IPS-15b (cell line): ENCODE results near the gene SEMA3C.

Experiments
- H3K27me3 ChIP-seq: one replicate; pipeline ENCODE4 v1.6.1; 2013; ENCODE audit warnings: low read length; ENCODE audit not compliant: control insufficient read depth, insufficient read depth
- H3K36me3 ChIP-seq: one replicate; pipeline ENCODE4 v1.6.1; 2013; ENCODE audit warnings: low read length; ENCODE audit not compliant: control insufficient read depth, insufficient read depth
- H3K4me1 ChIP-seq: one replicate; pipeline ENCODE4 v1.6.1; 2013; ENCODE audit warnings: mild to moderate bottlenecking, low read length; ENCODE audit not compliant: control insufficient read depth, insufficient read depth
- H3K4me3 ChIP-seq: one replicate; pipeline ENCODE4 v1.5.1; 2013; ENCODE audit warnings: low read depth, low read length
- H3K9ac ChIP-seq: one replicate; pipeline ENCODE4 v1.6.1; 2013; ENCODE audit warnings: low read depth, mild to moderate bottlenecking, low read length
- H3K9me3 ChIP-seq: one replicate; pipeline ENCODE4 v1.6.1; 2013; ENCODE audit warnings: mild to moderate bottlenecking, low read length; ENCODE audit not compliant: control insufficient read depth, insufficient read depth

Gene SEMA3C

GRCh38 chr7:80923211-80923612, 4.4 kb upstream of the SEMA3C start:
- no peak overlapping the region for H3K4me3 ChIP-seq
- H3K4me1 ChIP-seq = no peaks in the 10 kb centered on the region
- H3K9ac ChIP-seq = no peak overlapping the region
- peaks cover 5% of the 10 kb centered on the region for H3K27me3 ChIP-seq
- H3K9me3 ChIP-seq = no peaks in the 10 kb centered on the region
- no peaks in the 10 kb centered on the region for H3K36me3 ChIP-seq

- no peaks in the 10 kb centered on the region for H3K36me3 ChIP-seq
- H3K4me3 ChIP-seq = no peak overlapping the region
- no peak overlapping the region for H3K9ac ChIP-seq
- peaks cover 11% of the 10 kb centered on the region for H3K27me3 ChIP-seq
- peaks cover 4% of the 10 kb centered on the region for H3K4me1 ChIP-seq
- no peaks in the 10 kb centered on the region for H3K9me3 ChIP-seq
Observed at GRCh38 chr7:80922253-80923049, 3.6 kb upstream of the SEMA3C start.

- Histone ChIP-seq H3K9me3 (no peaks in the 10 kb centered on the region), H3K4me3 (no peak overlapping the region), H3K9ac (no peak overlapping the region), H3K27me3 (peaks cover 17% of the 10 kb centered on the region), H3K4me1 (peaks cover 4% of the 10 kb centered on the region), H3K36me3 (no peaks in the 10 kb centered on the region)
Observed at GRCh38 chr7:80921130-80921529, 2.3 kb upstream of the SEMA3C start.

DNA sequence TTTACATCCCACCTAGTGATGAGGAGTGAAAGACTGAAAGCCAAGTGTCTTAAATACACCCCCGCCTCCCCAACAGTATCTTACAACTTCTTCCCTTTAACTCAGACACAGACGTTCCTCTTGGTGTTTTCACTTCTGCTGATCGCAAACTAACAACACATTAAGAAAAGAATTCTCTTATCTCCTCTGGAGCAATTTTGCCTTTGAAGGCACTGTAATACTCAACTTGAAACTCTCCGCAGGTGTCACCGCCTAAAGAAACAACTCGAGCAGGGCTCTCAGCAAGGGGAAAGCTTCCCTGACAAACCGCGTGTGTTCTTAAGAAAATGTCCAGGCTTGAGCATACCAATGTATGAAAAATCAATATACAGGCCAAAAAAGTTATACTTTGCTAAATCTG, 452 bp downstream of the SEMA3C start:
- peak overlapping the region; percentile 43 for H3K4me3 ChIP-seq

GRCh38 chr7:80916770-80917741, 1.8 kb downstream of the SEMA3C start:
- Histone ChIP-seq H3K36me3 (no peaks in the 10 kb centered on the region), H3K9me3 (no peaks in the 10 kb centered on the region), H3K4me1 (peaks cover 4% of the 10 kb centered on the region), H3K27me3 (peaks cover 17% of the 10 kb centered on the region), H3K4me3 (no peak overlapping the region), H3K9ac (no peak overlapping the region)

More for the DNA sequence above, 452 bp downstream of the SEMA3C start:
- H3K9ac ChIP-seq = no peak overlapping the region
- H3K27me3 ChIP-seq = peaks cover 17% of the 10 kb centered on the region
- peaks cover 4% of the 10 kb centered on the region for H3K4me1 ChIP-seq
- H3K9me3 ChIP-seq = no peaks in the 10 kb centered on the region
- no peaks in the 10 kb centered on the region for H3K36me3 ChIP-seq

DNA sequence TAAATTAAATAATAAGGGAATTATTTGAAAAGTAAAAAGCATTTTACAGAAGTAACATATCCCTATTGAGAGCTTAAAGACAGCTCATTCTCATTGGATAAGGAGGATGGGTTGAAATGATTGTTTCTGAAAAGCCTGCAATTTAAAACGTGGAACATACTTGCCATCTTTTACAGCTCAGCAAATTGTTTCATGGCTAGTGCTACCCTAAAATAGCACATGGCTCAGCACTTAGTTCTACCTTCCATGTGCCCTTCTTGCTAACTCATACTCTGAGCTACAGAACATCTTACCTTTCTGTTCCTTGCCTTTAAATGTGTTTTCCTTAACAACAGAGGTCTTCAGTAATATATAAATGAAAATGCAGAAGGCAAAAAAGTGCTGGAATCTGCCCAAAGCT, 8.6 kb downstream of the SEMA3C start:
- Histone ChIP-seq H3K9ac (no peak overlapping the region), H3K9me3 (no peaks in the 10 kb centered on the region), H3K4me3 (no peak overlapping the region), H3K36me3 (no peaks in the 10 kb centered on the region), H3K4me1 (no peaks in the 10 kb centered on the region), H3K27me3 (no peaks in the 10 kb centered on the region)

DNA sequence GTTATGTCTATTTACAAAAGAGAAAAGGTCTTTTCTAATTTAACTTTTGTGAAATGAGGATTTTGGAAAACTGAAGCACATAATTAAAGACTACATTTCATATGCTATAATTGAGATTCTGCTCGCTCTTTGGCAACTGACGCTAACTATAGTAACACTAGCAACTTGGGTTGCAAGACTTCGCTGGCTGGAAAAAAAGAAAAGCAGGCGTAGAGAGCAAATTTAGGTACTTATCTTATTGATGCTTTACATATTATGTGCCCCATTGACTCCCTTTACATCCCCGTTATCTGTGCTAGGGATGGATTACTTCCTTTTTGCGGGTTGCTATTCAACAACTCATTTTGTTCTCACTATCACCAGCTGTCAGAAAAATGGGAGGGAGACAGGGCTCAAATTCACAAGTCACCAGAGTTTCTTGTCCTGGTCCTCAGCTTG, 10.5 kb downstream of the SEMA3C start:
- Histone ChIP-seq H3K36me3 (no peaks in the 10 kb centered on the region), H3K9me3 (no peaks in the 10 kb centered on the region), H3K27me3 (no peaks in the 10 kb centered on the region), H3K9ac (no peak overlapping the region), H3K4me3 (no peak overlapping the region), H3K4me1 (peaks cover 3% of the 10 kb centered on the region)

- Histone ChIP-seq H3K4me1 (peaks cover 3% of the 10 kb centered on the region), H3K9me3 (no peaks in the 10 kb centered on the region), H3K4me3 (no peak overlapping the region), H3K27me3 (no peaks in the 10 kb centered on the region), H3K9ac (no peak overlapping the region), H3K36me3 (no peaks in the 10 kb centered on the region)
Observed at GRCh38 chr7:80907612-80908011, 11.2 kb downstream of the SEMA3C start.

DNA sequence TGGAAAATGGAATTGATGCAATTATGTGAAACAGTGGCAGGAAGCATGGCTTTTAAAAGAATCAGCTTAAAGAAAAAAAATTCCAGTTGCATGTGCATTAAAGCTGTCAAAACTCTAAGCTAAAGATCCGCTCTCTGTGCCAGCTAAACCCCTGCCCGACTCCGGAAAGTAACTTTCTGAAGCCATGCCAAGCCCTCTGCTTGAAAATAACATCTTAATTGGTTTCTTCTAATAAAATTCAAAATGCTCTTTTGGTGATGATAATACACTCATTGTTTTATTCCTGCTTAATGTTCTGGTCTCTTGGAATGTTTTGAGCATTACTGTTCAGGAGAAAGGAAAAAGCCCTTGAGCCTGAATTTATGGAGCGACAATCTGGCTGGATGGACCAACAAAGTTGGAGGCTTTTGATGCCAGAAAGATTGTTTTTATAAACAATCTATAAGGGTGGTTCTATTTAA, 11.7 kb downstream of the SEMA3C start:
- no peaks in the 10 kb centered on the region for H3K9me3 ChIP-seq
- peaks cover 3% of the 10 kb centered on the region for H3K4me1 ChIP-seq
- H3K4me3 ChIP-seq = no peak overlapping the region
- H3K9ac ChIP-seq = no peak overlapping the region
- H3K27me3 ChIP-seq = no peaks in the 10 kb centered on the region
- no peaks in the 10 kb centered on the region for H3K36me3 ChIP-seq

DNA sequence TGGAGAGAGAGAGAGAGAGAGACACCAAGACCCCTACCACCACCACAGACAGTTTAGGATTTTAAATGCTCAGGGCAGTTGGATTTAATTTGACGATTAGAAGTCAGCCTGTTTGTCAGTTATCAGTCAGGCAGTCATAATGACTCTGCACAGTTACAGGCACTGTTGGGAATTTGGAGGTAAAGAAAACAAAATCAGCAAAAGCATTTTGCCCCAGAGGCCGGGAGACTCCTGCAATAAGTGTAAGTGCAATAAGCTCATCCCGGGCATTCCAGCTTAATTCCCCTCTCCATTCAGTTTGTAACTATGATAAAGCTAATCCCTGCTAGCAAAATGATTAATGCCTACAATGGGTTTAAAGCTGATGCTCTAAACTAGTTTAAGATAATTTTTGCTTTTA, 13.5 kb downstream of the SEMA3C start:
- Histone ChIP-seq H3K4me1 (peaks cover 3% of the 10 kb centered on the region), H3K4me3 (no peak overlapping the region), H3K9me3 (no peaks in the 10 kb centered on the region), H3K36me3 (no peaks in the 10 kb centered on the region), H3K9ac (no peak overlapping the region), H3K27me3 (no peaks in the 10 kb centered on the region)

DNA sequence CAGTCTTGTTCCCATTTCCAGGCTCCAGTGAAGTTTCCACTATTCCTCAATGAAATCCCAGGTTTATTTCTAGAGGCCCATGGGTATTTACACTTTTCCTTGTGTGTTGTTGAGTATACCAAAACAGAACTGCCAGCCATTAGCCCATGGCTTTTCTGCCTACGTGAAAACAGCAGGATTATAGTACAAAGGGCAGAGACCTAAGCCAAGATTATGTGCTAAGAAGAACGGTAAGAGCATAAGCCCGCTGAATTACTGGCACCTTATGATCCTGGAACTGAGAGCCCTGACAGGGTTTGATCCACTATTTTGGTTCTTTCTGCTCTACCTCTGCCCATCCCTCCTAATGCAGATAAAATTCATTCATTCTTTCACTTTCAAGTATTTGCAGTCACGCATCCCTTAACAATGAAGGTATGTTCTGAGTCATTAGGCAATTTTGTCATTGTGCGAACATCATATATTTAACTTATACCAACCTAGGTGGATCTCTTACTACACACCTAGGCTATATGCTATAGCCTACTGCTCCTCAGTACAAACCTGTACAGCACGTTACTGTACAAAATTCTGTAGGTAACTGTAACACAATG, 16.0 kb downstream of the SEMA3C start:
- no peaks in the 10 kb centered on the region for H3K27me3 ChIP-seq

More for the DNA sequence above, 16.0 kb downstream of the SEMA3C start:
- Histone ChIP-seq H3K9ac (no peak overlapping the region), H3K9me3 (no peaks in the 10 kb centered on the region), H3K36me3 (no peaks in the 10 kb centered on the region), H3K4me1 (peaks cover 3% of the 10 kb centered on the region), H3K4me3 (no peak overlapping the region)
